T-helper 1 cell treated with Interleukin-12 subunit alpha and Interleukin-12 subunit beta and Interleukin-4 antibody, amounts not matched to agents 30 μg/mL and 1 μg/mL, for 36 hours (primary cell): ENCODE data around the gene EXOC4.

Source experiments
- H3K27ac Mint-ChIP-seq: one replicate; pipeline ENCODE4 v1.8.0; 2021; ENCODE audit warnings: mild to moderate bottlenecking, mixed read lengths
- H3K27me3 Mint-ChIP-seq: one replicate; pipeline ENCODE4 v1.8.0; 2021; ENCODE audit warnings: low read depth, mixed read lengths
- H3K36me3 Mint-ChIP-seq: one replicate; pipeline ENCODE4 v1.8.0; 2021; ENCODE audit warnings: low read depth, mixed read lengths
- H3K4me1 Mint-ChIP-seq: one replicate; pipeline ENCODE4 v1.8.0; 2021; ENCODE audit warnings: low read depth, mixed read lengths
- H3K4me3 Mint-ChIP-seq: one replicate; pipeline ENCODE4 v1.8.0; 2021; ENCODE audit warnings: mild to moderate bottlenecking, moderate library complexity, mixed read lengths
- H3K9me3 Mint-ChIP-seq: one replicate; pipeline ENCODE4 v1.8.0; 2021; ENCODE audit warnings: mixed read lengths

The EXOC4 gene

GRCh38 chr7:133794479-133794878 lies 541.6 kb downstream of the EXOC4 start:
- H3K36me3 Mint-ChIP-seq = no peaks in the 10 kb centered on the region
- no peak overlapping the region for H3K27ac Mint-ChIP-seq
- no peaks in the 10 kb centered on the region for H3K9me3 Mint-ChIP-seq
- H3K4me1 Mint-ChIP-seq = no peaks in the 10 kb centered on the region
- H3K4me3 Mint-ChIP-seq = no peak overlapping the region
- H3K27me3 Mint-ChIP-seq = no peaks in the 10 kb centered on the region

DNA sequence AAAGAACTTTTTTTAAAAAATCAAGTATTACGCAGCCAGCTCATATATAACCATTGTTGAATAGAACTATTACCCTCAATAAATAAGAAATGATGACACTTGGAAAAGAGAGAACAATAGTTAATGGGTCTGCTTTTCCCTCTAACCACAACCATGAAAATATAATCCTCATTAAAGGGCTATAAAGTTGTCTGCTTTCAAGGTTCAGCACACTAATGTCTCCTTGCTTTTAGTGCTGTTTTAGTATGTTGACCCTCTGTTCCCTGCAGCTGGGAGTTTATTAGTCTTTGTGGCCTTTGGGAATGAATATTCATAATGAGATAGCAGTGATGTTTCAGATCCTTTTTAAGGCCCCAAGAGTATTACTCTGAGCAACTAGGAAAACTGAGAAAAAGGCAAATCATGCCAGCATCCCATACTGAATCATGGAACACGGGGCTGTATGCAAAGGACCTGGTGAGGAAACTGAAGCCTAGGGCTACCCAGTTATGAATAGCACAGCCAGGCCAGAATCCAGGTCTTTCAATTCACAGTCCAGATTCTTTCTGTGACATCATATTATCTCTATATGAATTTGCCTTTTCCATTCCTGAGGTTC lies 542.3 kb downstream of the EXOC4 start:
- Mint-ChIP-seq H3K4me1 (no peaks in the 10 kb centered on the region), H3K4me3 (no peak overlapping the region), H3K27ac (no peak overlapping the region), H3K9me3 (no peaks in the 10 kb centered on the region), H3K36me3 (no peaks in the 10 kb centered on the region), H3K27me3 (no peaks in the 10 kb centered on the region)

GRCh38 chr7:133796782-133797745 lies 544.2 kb downstream of the EXOC4 start:
- Mint-ChIP-seq H3K4me3 (no peak overlapping the region), H3K36me3 (no peaks in the 10 kb centered on the region), H3K4me1 (no peaks in the 10 kb centered on the region), H3K9me3 (no peaks in the 10 kb centered on the region), H3K27ac (no peak overlapping the region), H3K27me3 (no peaks in the 10 kb centered on the region)

- Mint-ChIP-seq H3K27ac (no peak overlapping the region), H3K36me3 (no peaks in the 10 kb centered on the region), H3K9me3 (no peaks in the 10 kb centered on the region), H3K27me3 (no peaks in the 10 kb centered on the region), H3K4me1 (no peaks in the 10 kb centered on the region), H3K4me3 (no peak overlapping the region)
These were observed 545.1 kb downstream of the EXOC4 start for GRCh38 chr7:133797818-133798520.

GRCh38 chr7:133801341-133801740 lies 548.5 kb downstream of the EXOC4 start:
- Mint-ChIP-seq H3K4me3 (no peak overlapping the region), H3K36me3 (no peaks in the 10 kb centered on the region), H3K9me3 (no peaks in the 10 kb centered on the region), H3K4me1 (peaks cover 2% of the 10 kb centered on the region), H3K27ac (no peak overlapping the region), H3K27me3 (no peaks in the 10 kb centered on the region)

GRCh38 chr7:133804127-133804526 lies 551.2 kb downstream of the EXOC4 start:
- Mint-ChIP-seq H3K27me3 (no peaks in the 10 kb centered on the region), H3K4me3 (no peak overlapping the region), H3K4me1 (peaks cover 2% of the 10 kb centered on the region)

DNA sequence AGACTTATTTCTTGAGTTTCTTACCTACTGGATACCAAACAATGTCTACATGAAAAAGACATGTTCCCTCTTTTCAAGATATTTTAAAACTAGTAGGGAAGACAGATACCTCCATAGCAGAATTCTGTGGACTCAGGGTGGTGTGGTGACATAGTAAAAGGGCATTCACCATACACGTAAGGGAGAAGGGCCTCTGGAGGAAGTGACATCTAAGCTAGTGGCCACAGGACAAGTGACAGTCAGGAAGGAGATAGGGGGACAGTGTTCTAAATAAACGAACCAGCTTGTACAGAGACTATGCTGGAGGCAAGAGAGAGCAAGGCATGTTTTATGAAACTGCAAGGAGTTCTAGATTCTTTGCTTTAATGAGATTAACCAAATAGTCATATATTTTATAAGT lies 552.5 kb downstream of the EXOC4 start:
- Mint-ChIP-seq H3K36me3 (no peaks in the 10 kb centered on the region), H3K27me3 (no peaks in the 10 kb centered on the region), H3K9me3 (no peaks in the 10 kb centered on the region), H3K4me3 (no peak overlapping the region), H3K27ac (no peak overlapping the region), H3K4me1 (peaks cover 2% of the 10 kb centered on the region)

More at GRCh38 chr7:133804127-133804526, 551.2 kb downstream of the EXOC4 start:
- Mint-ChIP-seq H3K36me3 (no peaks in the 10 kb centered on the region), H3K27ac (no peak overlapping the region), H3K9me3 (no peaks in the 10 kb centered on the region)

DNA sequence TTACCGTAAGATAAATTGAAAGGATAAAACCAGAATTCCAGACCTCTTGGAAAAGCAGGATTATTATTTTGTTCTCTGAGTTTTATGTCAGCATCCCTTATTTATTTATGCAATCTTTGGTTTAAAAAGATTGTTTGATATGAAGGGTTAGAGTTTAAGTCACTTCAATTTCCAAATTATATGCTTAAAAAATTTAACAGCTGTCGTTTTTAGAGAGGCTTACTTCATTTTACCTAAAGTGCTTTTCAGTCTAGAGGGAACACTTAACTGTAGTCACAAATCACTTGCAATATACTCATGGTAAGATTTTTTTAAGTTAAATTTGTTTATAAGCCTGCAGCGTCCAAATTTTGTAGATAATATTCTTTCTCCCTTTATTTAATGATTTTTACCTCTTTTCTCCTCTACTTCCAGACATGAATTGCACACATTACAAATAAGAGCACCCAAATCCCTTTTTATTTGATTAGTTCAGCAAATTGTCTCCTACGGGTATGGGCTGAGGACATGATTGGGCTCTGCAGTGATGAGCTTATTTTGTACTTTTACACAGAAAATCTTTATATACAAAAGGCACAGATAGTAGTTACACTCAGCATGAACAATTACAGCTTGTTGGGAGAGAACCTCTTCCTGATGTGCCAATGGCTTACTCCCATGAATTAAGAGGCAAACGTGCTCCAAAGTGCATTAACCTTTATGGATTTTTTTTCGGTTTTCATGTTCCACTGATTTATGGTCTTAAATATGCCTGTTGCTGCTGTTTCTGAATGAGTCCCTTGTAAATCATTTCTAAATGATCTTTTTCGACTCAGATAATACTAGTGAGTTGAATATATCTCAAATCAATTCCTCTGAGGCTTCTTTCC lies 555.0 kb downstream of the EXOC4 start:
- H3K4me1 Mint-ChIP-seq = peaks cover 2% of the 10 kb centered on the region
- no peaks in the 10 kb centered on the region for H3K9me3 Mint-ChIP-seq
- H3K36me3 Mint-ChIP-seq = no peaks in the 10 kb centered on the region
- H3K4me3 Mint-ChIP-seq = no peak overlapping the region
- no peaks in the 10 kb centered on the region for H3K27me3 Mint-ChIP-seq
- H3K27ac Mint-ChIP-seq = no peak overlapping the region

DNA sequence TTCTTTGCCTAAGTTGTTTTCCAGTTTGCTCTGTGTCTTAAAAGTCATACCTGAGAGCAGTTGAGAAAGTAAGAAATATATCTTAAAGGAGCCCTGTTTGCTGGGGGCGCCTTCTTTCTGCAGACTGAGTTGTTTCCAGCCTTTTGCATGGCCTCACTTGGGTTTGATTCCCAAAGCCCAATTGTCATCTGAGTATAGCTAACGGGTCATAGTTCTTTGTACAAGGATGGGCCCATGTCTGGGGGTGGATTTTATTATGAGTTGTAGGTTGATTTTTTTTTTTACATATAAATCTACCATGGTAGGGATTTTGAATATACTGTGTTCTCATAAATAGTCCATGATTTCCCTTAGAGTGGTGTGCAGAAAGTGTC lies 555.6 kb downstream of the EXOC4 start:
- H3K4me1 Mint-ChIP-seq = peaks cover 2% of the 10 kb centered on the region
- no peaks in the 10 kb centered on the region for H3K27me3 Mint-ChIP-seq
- H3K36me3 Mint-ChIP-seq = no peaks in the 10 kb centered on the region
- H3K4me3 Mint-ChIP-seq = no peak overlapping the region
- no peaks in the 10 kb centered on the region for H3K9me3 Mint-ChIP-seq
- no peak overlapping the region for H3K27ac Mint-ChIP-seq

DNA sequence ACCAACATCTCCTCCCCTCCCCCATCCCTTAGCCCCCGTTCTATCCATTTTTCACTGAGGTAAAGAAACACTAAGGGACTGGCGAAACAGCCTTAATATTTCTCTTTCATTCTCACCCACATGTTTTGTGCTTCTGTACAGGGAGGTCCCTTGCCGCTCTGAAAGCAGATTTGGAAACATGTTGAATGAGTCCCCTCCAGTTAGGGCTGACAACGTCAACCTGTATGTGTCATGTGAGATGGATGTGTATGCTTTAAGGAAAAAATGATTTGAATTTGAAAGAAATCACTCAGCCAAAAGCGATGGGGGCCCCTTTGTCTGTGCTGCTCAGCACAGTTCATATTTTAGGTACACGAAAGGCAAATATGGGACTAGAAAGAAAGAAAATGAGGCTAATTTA lies 560.0 kb downstream of the EXOC4 start:
- no peaks in the 10 kb centered on the region for H3K9me3 Mint-ChIP-seq
- H3K27me3 Mint-ChIP-seq = no peaks in the 10 kb centered on the region
- H3K4me1 Mint-ChIP-seq = no peaks in the 10 kb centered on the region
- H3K4me3 Mint-ChIP-seq = no peak overlapping the region
- no peaks in the 10 kb centered on the region for H3K36me3 Mint-ChIP-seq
- H3K27ac Mint-ChIP-seq = no peak overlapping the region

DNA sequence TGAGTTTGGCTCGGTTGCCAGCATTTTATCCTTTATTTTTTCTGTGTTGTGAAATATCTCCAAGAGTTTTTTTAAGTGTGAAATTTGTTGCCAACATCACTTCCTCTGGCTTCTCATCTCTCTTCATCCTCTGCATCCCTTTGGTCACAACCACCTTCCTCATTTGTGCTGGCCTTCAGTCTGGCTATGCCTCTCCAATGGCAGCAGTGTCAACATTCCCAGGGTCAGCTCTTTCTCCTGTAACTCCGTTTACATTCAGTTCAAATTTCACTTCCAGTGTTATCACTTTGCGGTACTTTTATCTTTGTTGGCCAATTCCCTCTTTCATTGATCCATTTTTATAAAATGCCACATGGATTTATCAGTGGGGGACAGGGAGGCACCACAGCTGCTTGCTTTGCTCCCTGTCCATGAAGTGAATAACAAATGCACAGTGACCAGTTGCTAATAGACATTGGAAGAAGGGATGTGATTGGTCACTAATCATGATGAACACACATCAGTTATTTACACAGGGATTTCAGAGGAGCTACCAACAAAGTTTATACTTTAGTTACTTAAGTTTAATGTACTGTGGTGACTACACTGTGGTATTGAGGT lies 562.8 kb downstream of the EXOC4 start:
- H3K9me3 Mint-ChIP-seq = no peaks in the 10 kb centered on the region
- H3K27ac Mint-ChIP-seq = no peak overlapping the region

DNA sequence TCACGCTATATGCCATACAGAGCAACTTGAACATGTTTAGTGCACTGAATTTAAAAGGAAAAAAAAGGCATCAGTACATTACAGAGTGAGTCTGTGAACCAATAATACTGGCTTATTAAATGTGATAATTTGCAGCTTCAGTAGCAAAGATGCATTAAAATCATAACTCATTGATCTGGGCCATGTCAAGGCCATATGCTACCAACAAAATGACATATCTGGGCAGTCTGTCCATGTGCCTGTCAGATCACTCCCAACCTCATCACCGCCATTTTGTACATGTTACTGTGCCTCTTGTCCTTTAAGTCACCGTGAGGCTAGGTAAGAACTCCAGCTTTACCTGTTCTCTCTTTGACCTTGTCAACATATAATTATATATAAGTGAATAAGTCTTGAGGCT lies 566.8 kb downstream of the EXOC4 start:
- no peak overlapping the region for H3K27ac Mint-ChIP-seq
- no peaks in the 10 kb centered on the region for H3K9me3 Mint-ChIP-seq
- no peaks in the 10 kb centered on the region for H3K27me3 Mint-ChIP-seq
- no peak overlapping the region for H3K4me3 Mint-ChIP-seq
- H3K36me3 Mint-ChIP-seq = peaks cover 5% of the 10 kb centered on the region
- peaks cover 2% of the 10 kb centered on the region for H3K4me1 Mint-ChIP-seq

More for the DNA sequence above, 562.8 kb downstream of the EXOC4 start:
- Mint-ChIP-seq H3K27me3 (no peaks in the 10 kb centered on the region), H3K4me1 (no peaks in the 10 kb centered on the region), H3K4me3 (no peak overlapping the region), H3K36me3 (peaks cover 5% of the 10 kb centered on the region)

- no peaks in the 10 kb centered on the region for H3K9me3 Mint-ChIP-seq
- peaks cover 5% of the 10 kb centered on the region for H3K36me3 Mint-ChIP-seq
- no peak overlapping the region for H3K4me3 Mint-ChIP-seq
These were observed 567.7 kb downstream of the EXOC4 start for GRCh38 chr7:133820584-133820983.

GRCh38 chr7:133821171-133821570 lies 568.3 kb downstream of the EXOC4 start:
- Mint-ChIP-seq H3K36me3 (peaks cover 5% of the 10 kb centered on the region), H3K27me3 (no peaks in the 10 kb centered on the region), H3K9me3 (no peaks in the 10 kb centered on the region), H3K4me3 (no peak overlapping the region), H3K4me1 (peaks cover 2% of the 10 kb centered on the region), H3K27ac (no peak overlapping the region)

More at GRCh38 chr7:133820584-133820983, 567.7 kb downstream of the EXOC4 start:
- Mint-ChIP-seq H3K27ac (no peak overlapping the region), H3K27me3 (no peaks in the 10 kb centered on the region), H3K4me1 (peaks cover 2% of the 10 kb centered on the region)
